Fibroblast of gingiva (primary cell): ENCODE results near the gene CELSR3.

Experiments used
- DNase-seq: peaks from one replicate; pipeline ENCODE4 v3.0.0-alpha.2; 2011; ENCODE audit warnings: low read depth

CELSR3 gene

GRCh38 chr3:48599077-48599501, 63.6 kb downstream of the CELSR3 start:
- DNase-seq: no peak

GRCh38 chr3:48598323-48599076, 64.2 kb downstream of the CELSR3 start:
- DNase-seq: peak; percentile 97

GRCh38 chr3:48597408-48597800, 65.3 kb downstream of the CELSR3 start:
- DNase-seq: no peak

- no peak for DNase-seq
Measured at GRCh38 chr3:48596676-48597407, 65.8 kb downstream of the CELSR3 start.

DNA sequence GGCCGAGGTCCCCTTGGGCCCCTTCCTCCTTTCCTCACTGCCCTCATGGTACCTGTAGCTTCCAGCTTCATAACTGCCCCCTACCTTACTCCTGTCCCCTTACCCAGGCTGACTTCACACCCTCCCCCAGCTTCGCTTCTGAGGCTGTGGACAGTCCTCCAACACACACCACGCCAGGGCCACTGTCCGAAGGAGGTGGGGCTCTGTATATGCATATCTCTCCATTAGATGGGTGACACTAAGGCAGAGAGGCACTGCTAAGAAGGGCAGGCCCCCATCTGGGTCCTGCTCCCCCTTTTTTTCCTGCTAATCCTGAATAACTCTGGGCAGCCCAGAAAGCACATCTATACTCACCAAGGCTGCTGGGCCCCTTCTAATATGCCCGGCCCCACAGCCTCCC, 66.5 kb downstream of the CELSR3 start:
- no peak for DNase-seq

GRCh38 chr3:48595526-48596121, 67.1 kb downstream of the CELSR3 start:
- DNase-seq: peak; percentile 77

DNA sequence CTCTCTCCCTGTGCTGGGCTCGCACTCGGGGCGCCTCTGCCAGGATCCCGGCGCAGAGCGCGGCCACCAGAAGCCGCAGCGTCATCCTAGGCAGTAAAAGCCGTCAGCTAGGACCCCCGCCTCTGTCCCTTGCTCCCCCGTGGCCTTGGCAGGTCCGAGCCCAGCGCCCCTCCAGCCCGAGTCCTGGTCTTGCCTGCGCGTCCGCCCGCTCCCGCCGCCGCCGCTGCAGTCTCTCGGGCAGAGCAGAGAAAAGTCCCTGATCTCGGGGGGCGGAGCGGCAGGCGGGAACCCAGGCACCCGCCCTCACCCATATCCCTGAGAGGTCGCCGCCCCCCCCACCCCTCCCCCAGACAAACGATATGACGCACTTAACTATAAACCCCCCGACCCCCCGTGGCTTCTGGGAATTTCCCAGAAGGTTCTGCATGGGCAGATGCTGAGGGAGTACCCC, 67.6 kb downstream of the CELSR3 start, which contains the start of gene COL7A1:
Gene COL7A1 (minus strand): TSS at position 255 of the 451 bp plus-strand sequence. CDS start 170 bp downstream, at position 85.
- DNase-seq: peak; percentile 51

- peak; percentile 56 for DNase-seq
Measured at GRCh38 chr3:48594417-48595049, 68.2 kb downstream of the CELSR3 start.

- DNase-seq: no peak
Measured at GRCh38 chr3:48593337-48593736, 69.3 kb downstream of the CELSR3 start.

DNA sequence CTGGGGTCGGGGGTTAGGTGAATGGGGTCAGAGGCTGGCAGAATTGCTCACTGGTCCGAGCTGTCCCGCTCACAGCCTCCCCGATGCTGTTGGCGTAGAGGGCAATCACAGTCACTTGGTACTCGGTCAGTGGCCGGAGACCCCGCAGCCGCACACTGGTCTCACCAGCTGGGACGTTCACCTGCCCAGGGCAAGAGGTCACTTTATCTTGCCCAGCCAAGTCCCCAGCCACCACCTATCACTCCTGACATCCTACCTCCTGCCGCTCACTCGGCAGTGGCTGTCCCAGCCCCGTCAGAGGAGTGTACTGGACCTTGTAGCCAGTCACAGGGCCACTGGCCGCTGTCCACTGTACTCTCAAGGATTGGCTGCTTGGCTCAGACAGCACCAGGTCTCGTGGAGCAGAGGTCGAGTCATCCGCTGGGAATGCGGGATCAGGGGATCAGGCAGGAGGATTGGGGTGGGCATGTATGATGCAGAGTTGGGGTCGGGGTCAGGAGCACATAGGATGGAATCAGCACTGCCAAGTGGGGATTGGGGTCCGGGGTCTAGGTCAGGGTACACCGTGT, 70.1 kb downstream of the CELSR3 start:
- DNase-seq: no peak

- DNase-seq: no peak
Measured at GRCh38 chr3:48591886-48592518, 70.7 kb downstream of the CELSR3 start.

GRCh38 chr3:48591436-48591835, 71.2 kb downstream of the CELSR3 start:
- no peak for DNase-seq

- DNase-seq: no peak
Measured at GRCh38 chr3:48588230-48588629, 74.5 kb downstream of the CELSR3 start.

DNA sequence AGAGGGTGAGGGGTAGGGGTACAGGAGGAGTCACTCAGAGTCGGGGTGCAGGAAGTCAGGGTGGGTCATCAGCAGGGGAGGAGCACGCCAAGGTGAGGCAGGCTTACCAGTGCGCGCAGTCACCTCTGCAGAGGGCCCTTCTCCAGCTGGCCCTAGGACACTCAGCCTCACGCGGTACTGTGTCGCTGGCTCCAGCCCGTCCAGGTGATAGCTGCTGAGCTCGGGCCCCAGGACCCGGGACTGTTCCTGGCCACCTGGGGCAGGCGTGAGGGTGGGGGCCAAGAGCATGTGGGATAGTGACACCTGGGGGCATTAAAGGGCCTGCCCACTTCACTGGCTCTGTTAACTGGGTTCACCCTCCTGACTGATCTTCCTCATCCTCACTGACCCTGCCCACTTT, 75.0 kb downstream of the CELSR3 start:
- no peak for DNase-seq
